Measurements from ENCODE around the gene ZNF862. TPM values are rescaled to one million over a fixed set of nuclear protein-coding genes. Genes with fewer than 3 reads are reported as not detected.
A peak's percentile ranks its signal among the peaks of the same experiment; 100 is the strongest.

The ZNF862 gene
- polyA plus RNA-seq, 1 experiment, result 11.5 TPM

GRCh38 chr7:149850716-149851115, 12.5 kb downstream of the ZNF862 start:
- no peak for TF ChIP-seq CTCF (IDR thresholded peaks at IDR 0.05; ENCODE audit: low read depth, low read length)
- H3K27me3 ChIP-seq (ENCODE audit: control insufficient read depth, insufficient read depth, low read length), result no peaks in the 10 kb centered on the region
- H3K9me3 ChIP-seq (ENCODE audit: control insufficient read depth, insufficient read depth, low read length), result no peaks in the 10 kb centered on the region
- ChIA-PET POLR2A (no interaction called here), CTCF (no interaction called here)
- DNase-seq (ENCODE audit: low read depth, low spot score), result no peak
- H3K4me3 ChIP-seq (ENCODE audit: low read depth, low read length), result no peak overlapping the region
- H3K27ac ChIP-seq (ENCODE audit: low read depth, low read length), result no peak overlapping the region

- POLR2A ChIA-PET, result no interaction called here
- DNase-seq (ENCODE audit: low read depth, low spot score), result no peak
- H3K4me3 ChIP-seq (ENCODE audit: low read depth, low read length), result no peak overlapping the region
- no peaks in the 10 kb centered on the region for H3K27me3 ChIP-seq (ENCODE audit: control insufficient read depth, insufficient read depth, low read length)
- TF ChIP-seq CTCF (IDR thresholded peaks at IDR 0.05; ENCODE audit: low read depth, low read length), result no peak
- no peak overlapping the region for H3K27ac ChIP-seq (ENCODE audit: low read depth, low read length)
- CTCF ChIA-PET, result no interaction called here
- no peaks in the 10 kb centered on the region for H3K9me3 ChIP-seq (ENCODE audit: control insufficient read depth, insufficient read depth, low read length)
Measured at GRCh38 chr7:149851449-149851848, 13.3 kb downstream of the ZNF862 start.

- Histone ChIP-seq H3K4me3 (ENCODE audit: low read depth, low read length) (no peak overlapping the region), H3K9me3 (ENCODE audit: control insufficient read depth, insufficient read depth, low read length) (no peaks in the 10 kb centered on the region), H3K27me3 (ENCODE audit: control insufficient read depth, insufficient read depth, low read length) (no peaks in the 10 kb centered on the region), H3K27ac (ENCODE audit: low read depth, low read length) (no peak overlapping the region)
- ChIA-PET CTCF (interaction anchor here (0.6 kb wide), 1 partner anchor 212 kb away, joined by 5 read pairs; no protein-coding TSS in a partner anchor), POLR2A (no interaction called here)
- no peak for TF ChIP-seq CTCF (IDR thresholded peaks at IDR 0.05; ENCODE audit: low read depth, low read length)
- no peak for DNase-seq (ENCODE audit: low read depth, low spot score)
Measured at GRCh38 chr7:149853157-149853556, 15.0 kb downstream of the ZNF862 start.

- no peak for DNase-seq (ENCODE audit: low read depth, low spot score)
- ChIA-PET POLR2A (interaction anchor here (1.9 kb wide), 1 partner anchor 16 kb away, joined by 8 read pairs; the partner anchor contains the start of gene ZNF862), CTCF (interaction anchor here (0.5 kb wide), 1 partner anchor 1611 kb away, joined by 3 read pairs; no protein-coding TSS in a partner anchor)
- Histone ChIP-seq H3K9me3 (ENCODE audit: control insufficient read depth, insufficient read depth, low read length) (no peaks in the 10 kb centered on the region; the same call in 1 of the 2 replicates), H3K27me3 (ENCODE audit: control insufficient read depth, insufficient read depth, low read length) (no peaks in the 10 kb centered on the region), H3K4me3 (ENCODE audit: low read depth, low read length) (no peak overlapping the region), H3K27ac (ENCODE audit: low read depth, low read length) (peak overlapping the region; percentile 48)
- no peak for TF ChIP-seq CTCF (IDR thresholded peaks at IDR 0.05; ENCODE audit: low read depth, low read length)
Measured at GRCh38 chr7:149854611-149855360, 16.6 kb downstream of the ZNF862 start.
